Parathyroid adenoma (tissue), 2 donors: ENCODE results near the gene ENTREP1.
"Not testable (repeated sequence)": the region's sequence is repeated elsewhere in the genome, so short reads cannot be mapped to it uniquely, and the experiment has no call there.

Experiments used
- H2AFZ ChIP-seq: fragments of 300-600 bp; sonication (generic); one replicate; pipeline ENCODE4 v1.7.0; 2017; ENCODE audit warnings: antibody characterized with exemption, mild to moderate bottlenecking
- H3K27ac ChIP-seq: fragments of 300-600 bp; sonication (generic); one replicate; pipeline ENCODE4 v1.7.0; 2017
- H3K27me3 ChIP-seq: fragments of 300-600 bp; sonication (generic); one replicate; pipeline ENCODE4 v1.7.0; 2017; ENCODE audit warnings: low read length; ENCODE audit not compliant: control insufficient read depth, insufficient read depth
- H3K36me3 ChIP-seq: fragments of 300-600 bp; sonication (generic); one replicate; pipeline ENCODE4 v1.7.0; 2017; ENCODE audit warnings: low read length; ENCODE audit not compliant: control insufficient read depth, insufficient read depth
- H3K4me1 ChIP-seq: fragments of 300-600 bp; sonication (generic); one replicate; pipeline ENCODE4 v1.7.0; 2017; ENCODE audit warnings: control low read depth
- H3K4me2 ChIP-seq: fragments of 300-600 bp; sonication (generic); one replicate; pipeline ENCODE4 v1.7.0; 2017; ENCODE audit warnings: low read length
- H3K4me3 ChIP-seq: fragments of 300-600 bp; sonication (generic); one replicate; pipeline ENCODE4 v1.7.0; 2017; ENCODE audit warnings: low read depth, low read length
- H3K79me2 ChIP-seq: fragments of 300-600 bp; sonication (generic); one replicate; pipeline ENCODE4 v1.7.0; 2017; ENCODE audit warnings: control low read depth
- H3K9ac ChIP-seq: fragments of 300-600 bp; sonication (generic); one replicate; pipeline ENCODE4 v1.7.0; 2017; ENCODE audit warnings: mild to moderate bottlenecking
- H3K9me3 ChIP-seq: fragments of 300-600 bp; sonication (generic); one replicate; pipeline ENCODE4 v1.7.0; 2017; ENCODE audit warnings: low read length; ENCODE audit not compliant: control insufficient read depth
- TF ChIP-seq, protein P1 (sequence below): fragments of 300-600 bp; sonication (generic); IDR thresholded peaks from one replicate; pipeline ENCODE4 v1.7.0; 2017; ENCODE audit warnings: antibody characterized with exemption, mild to moderate bottlenecking
- donor health status: primary hyperparathyroidism.

ENTREP1 gene

DNA sequence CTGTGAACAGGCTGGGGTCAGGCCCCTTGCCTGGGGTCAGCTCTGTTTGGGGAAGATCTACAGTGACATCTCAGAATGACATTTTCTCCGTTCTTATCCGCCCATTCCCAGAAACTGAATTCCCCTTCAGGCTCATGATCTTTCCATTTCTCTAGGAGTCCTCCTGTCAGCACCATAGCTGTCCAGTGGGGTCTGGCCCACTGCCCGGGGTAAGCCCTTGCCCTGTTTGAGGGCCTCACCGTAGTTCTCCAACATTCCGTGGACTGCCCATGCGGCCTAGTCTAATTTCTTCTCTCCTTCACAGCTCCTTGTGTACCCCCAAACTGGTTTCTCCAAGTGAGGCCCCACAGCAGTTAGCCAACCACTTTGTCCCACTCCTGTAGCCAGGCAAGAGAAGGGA, 68.4 kb downstream of the ENTREP1 start:
- Histone ChIP-seq H3K9me3 (no peaks in the 10 kb centered on the region), H3K4me1 (no peaks in the 10 kb centered on the region), H3K4me3 (no peak overlapping the region), H3K4me2 (no peak overlapping the region), H2AFZ (no peak overlapping the region), H3K9ac (no peak overlapping the region), H3K79me2 (no peaks in the 10 kb centered on the region), H3K36me3 (no peaks in the 10 kb centered on the region), H3K27ac (no peak overlapping the region), H3K27me3 (no peaks in the 10 kb centered on the region)
- TF ChIP-seq, protein P1, sequence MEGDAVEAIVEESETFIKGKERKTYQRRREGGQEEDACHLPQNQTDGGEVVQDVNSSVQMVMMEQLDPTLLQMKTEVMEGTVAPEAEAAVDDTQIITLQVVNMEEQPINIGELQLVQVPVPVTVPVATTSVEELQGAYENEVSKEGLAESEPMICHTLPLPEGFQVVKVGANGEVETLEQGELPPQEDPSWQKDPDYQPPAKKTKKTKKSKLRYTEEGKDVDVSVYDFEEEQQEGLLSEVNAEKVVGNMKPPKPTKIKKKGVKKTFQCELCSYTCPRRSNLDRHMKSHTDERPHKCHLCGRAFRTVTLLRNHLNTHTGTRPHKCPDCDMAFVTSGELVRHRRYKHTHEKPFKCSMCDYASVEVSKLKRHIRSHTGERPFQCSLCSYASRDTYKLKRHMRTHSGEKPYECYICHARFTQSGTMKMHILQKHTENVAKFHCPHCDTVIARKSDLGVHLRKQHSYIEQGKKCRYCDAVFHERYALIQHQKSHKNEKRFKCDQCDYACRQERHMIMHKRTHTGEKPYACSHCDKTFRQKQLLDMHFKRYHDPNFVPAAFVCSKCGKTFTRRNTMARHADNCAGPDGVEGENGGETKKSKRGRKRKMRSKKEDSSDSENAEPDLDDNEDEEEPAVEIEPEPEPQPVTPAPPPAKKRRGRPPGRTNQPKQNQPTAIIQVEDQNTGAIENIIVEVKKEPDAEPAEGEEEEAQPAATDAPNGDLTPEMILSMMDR: no peak

DNA sequence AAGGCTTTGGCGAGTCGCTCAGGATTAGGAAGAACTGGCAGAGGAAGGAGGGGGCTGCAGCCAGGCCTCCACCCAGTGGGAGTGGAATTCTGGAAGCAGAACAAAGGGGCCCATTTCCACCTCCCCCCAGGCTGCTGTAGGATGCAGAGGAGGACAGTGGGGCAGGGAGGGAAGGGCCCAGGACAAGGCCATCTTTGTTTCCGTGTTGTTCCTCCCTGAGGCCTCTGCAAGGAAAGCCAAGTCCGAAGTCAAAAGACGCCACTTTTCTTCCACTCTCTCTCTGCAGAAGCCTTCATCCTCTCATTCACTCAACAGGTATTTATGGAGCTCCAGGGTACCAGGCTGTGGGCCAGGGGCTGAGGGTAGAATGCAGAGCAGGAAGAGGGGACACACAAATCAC, 70.7 kb downstream of the ENTREP1 start:
- Histone ChIP-seq H2AFZ (no peak overlapping the region), H3K4me3 (no peak overlapping the region), H3K36me3 (no peaks in the 10 kb centered on the region), H3K4me1 (no peaks in the 10 kb centered on the region), H3K9ac (no peak overlapping the region), H3K27me3 (no peaks in the 10 kb centered on the region), H3K9me3 (no peaks in the 10 kb centered on the region), H3K4me2 (no peak overlapping the region), H3K79me2 (no peaks in the 10 kb centered on the region), H3K27ac (no peak overlapping the region)
- TF ChIP-seq, protein P1: no peak

DNA sequence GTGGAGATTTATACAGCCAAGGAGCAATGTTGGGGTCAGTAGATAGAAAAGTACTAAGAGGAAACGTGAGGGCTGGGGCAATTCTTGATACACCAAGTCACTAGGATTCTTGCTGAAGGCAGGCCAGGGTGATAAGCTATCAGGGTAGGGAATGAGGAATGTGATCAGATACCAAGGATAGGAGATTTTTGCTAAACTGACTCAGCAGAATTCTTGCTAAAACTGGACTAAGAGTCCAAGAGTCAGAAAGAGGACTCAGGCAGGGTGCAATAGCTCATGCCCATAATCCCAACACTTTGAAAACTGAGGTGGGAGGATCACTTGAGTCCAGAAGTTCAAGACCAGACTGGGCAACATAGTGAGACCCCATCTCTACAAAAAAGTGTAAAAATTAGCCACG, 71.7 kb downstream of the ENTREP1 start:
- Histone ChIP-seq H3K27me3 (no peaks in the 10 kb centered on the region), H3K4me2 (no peak overlapping the region), H2AFZ (no peak overlapping the region), H3K27ac (no peak overlapping the region), H3K36me3 (no peaks in the 10 kb centered on the region), H3K79me2 (no peaks in the 10 kb centered on the region), H3K4me3 (no peak overlapping the region), H3K9me3 (no peaks in the 10 kb centered on the region), H3K9ac (no peak overlapping the region), H3K4me1 (no peaks in the 10 kb centered on the region)
- TF ChIP-seq, protein P1: no peak

DNA sequence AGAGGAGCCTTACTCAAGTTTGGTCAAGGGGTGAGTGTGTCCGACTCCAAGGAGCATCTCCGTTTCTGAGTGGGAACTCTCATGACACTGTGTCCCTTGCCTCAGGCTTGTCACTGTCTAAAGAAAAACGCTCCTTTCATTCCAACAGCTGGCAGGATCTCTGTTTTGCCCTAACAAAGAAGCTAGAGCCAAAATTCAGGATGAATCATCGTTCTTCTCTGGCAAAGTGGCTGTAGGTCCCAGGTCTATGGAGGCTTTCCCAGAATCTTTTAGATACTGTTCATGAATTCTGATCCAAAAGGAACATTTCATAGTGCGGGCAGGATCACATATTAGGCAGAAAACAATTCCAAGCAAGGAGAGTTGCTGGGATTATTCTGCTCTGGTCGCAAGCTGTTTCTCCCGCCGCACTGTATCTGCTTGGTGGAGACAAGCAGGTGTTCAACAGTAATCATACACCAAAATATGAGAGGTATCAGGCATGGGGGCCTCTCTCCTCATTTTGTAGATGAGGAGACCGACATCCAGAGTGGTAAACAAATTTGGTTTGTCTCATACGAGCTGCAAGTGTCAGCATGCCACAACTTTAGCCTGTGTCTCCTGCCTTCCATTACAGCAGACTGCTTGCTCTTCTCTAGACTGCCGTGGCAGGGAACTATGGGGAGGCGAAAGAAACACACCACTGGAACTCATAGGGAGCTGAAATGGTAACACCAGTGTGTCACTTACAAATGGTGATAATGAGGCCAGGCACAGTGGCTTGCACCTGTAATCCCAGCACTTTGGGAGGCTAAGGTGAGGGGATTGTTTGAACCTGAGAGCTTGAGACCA, 72.6 kb downstream of the ENTREP1 start:
- Histone ChIP-seq H3K9me3 (no peaks in the 10 kb centered on the region), H3K4me3 (no peak overlapping the region), H3K36me3 (no peaks in the 10 kb centered on the region), H3K9ac (no peak overlapping the region), H3K27ac (no peak overlapping the region), H3K27me3 (no peaks in the 10 kb centered on the region), H3K79me2 (no peaks in the 10 kb centered on the region), H2AFZ (no peak overlapping the region), H3K4me1 (no peaks in the 10 kb centered on the region), H3K4me2 (no peak overlapping the region)
- TF ChIP-seq, protein P1: no peak

DNA sequence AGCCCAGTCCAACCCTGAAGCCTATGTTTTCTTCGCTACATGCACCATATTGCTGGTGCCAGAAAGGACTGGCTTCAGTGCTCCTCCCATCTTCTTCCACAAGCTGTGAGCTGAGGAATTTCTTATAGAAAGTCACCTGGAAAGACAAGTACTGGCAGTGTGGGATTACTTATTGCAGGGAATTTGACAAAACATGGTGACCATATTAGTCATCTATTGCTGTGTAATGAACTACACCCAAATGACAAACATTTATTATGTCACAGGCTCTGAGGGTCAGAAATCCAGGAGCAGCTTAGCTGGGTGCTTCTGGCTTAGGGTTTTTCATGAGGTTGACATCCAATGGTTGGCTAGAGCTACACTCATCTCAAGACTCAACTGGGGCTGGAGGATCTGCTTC, 75.5 kb downstream of the ENTREP1 start:
- TF ChIP-seq, protein P1: no peak

DNA sequence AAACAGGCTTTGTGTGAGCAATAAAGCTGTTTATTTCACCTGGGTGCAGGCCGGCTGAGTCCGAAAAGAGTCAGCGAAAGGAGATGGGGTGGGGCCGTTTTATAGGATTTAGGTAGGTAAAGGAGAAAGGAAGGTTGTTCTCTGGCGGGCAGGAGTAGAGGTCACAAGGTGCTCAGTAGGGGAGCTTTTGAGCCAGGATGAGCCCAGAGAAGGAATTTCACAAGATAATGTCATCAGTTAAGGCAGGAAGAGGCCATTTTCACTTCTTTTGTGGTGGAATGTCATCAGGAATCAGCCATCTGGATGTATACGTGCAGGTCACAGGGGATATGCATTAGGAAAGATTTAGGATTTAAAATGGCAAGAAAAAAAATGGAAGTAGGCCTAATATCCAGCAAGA, 84.9 kb downstream of the ENTREP1 start:
- not testable (repeated sequence) for H3K4me2 ChIP-seq, H3K4me1 ChIP-seq, H3K4me3 ChIP-seq, H3K36me3 ChIP-seq, H3K9me3 ChIP-seq, H3K79me2 ChIP-seq, H3K27me3 ChIP-seq, H2AFZ ChIP-seq, H3K27ac ChIP-seq, H3K9ac ChIP-seq

More for the DNA sequence above, 75.5 kb downstream of the ENTREP1 start:
- Histone ChIP-seq H3K36me3 (no peaks in the 10 kb centered on the region), H3K4me1 (no peaks in the 10 kb centered on the region), H3K79me2 (no peaks in the 10 kb centered on the region), H3K4me3 (no peak overlapping the region), H2AFZ (no peak overlapping the region), H3K9me3 (no peaks in the 10 kb centered on the region), H3K4me2 (no peak overlapping the region), H3K9ac (no peak overlapping the region), H3K27me3 (no peaks in the 10 kb centered on the region), H3K27ac (no peak overlapping the region)
